ENCODE results near the gene ZNF672. TPM values are rescaled to one million over a fixed set of nuclear protein-coding genes. Genes with fewer than 3 reads are reported as not detected.
A peak's percentile ranks its signal among the peaks of the same experiment; 100 is the strongest.

The ZNF672 gene
- total and polyA plus RNA-seq, 2 of the 4 experiments (the other 2 are of a cell fraction): 6.6 to 12.6 TPM

DNA sequence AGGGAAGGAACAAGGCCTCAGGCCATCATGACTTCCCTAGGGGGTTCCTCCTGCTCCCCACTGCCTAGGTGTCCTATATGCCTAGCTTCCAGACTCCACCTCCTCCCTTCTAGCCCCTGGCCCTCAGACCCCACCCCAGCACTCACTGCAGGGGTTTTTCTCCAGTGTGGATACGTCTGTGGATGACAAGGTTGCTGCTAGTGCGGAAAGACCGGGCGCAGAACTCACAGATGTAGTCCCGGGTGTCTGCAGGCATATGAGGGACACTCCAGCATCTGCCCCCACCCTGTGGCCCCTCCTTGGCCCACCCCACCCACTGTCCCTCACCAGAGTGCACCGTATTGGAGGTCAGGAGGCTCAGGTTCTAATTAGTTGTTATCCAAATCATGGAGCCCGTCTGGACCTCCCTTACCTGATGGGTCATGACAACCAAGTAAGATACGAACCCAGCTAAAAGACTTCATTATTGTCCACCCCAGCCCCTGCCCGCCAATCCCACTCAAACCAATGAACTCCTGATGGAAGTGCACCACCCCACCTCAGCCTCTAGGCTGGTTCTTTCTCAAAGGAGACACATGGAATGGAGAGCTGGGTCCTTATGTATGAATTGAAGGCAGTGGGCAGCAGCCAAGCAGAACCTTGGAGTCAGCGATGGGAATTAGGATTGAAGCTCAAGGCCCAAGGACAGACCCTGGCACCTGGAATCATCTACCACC is 12.7 kb downstream of the ZNF672 start:
- H3K4me3 ChIP-seq (ENCODE audit: insufficient read depth, low read depth, low read length): no peak overlapping the region
- no TSS peak for BruUV-seq (replicated peaks)
- H3K79me1 ChIP-seq (ENCODE audit: low read depth in 1 of 2, low read length in 2 of 2): peaks cover 11 to 17% of the 10 kb centered on the region in 2 experiments
- H2BK20ac ChIP-seq (ENCODE audit: low read depth, low read length): no peak overlapping the region
- ChIA-PET POLR2A (ENCODE audit: unreplicated experiment) (no interaction called here), CTCF (no interaction called here)
- no CpG with 5 or more reads among the region's 10 CpGs for WGBS, 2 experiments (ENCODE audit: extremely low coverage in 2 of 2, insufficient read length in 1 of 2)
- DNase-seq: no peak
- H2BK120ac ChIP-seq (ENCODE audit: low read depth, low read length): no peak overlapping the region
- H3K27ac ChIP-seq (ENCODE audit: insufficient read depth, low read length): no peak overlapping the region
- H3K9me1 ChIP-seq (ENCODE audit: insufficient read depth, low read length): peaks cover 11% of the 10 kb centered on the region; the same call in 1 of the 2 replicates
- H2AK5ac ChIP-seq (ENCODE audit: low read depth, low read length): no peak overlapping the region
- intact Hi-C loops (cut with micrococcal nuclease): no loop called here
- peak overlapping the region; percentile 23 for H2AK9ac ChIP-seq (replicated peaks; ENCODE audit: low read depth, low read length, poor library complexity)
- H3K36me3 ChIP-seq (ENCODE audit: control insufficient read depth, insufficient read depth, low read length): peaks cover 66% of the 10 kb centered on the region
- in situ Hi-C loops (cut with MboI; ENCODE audit: low sequenced_read_pairs): no loop called here
- no peaks in the 10 kb centered on the region for H3K4me1 ChIP-seq (ENCODE audit: control insufficient read depth, insufficient read depth, low read length)
- H4K91ac ChIP-seq (ENCODE audit: insufficient read depth, low read depth, low read length): no peak overlapping the region
- H3K56ac ChIP-seq (ENCODE audit: extremely low read depth, insufficient read depth, low read length): no peak overlapping the region
- no peak overlapping the region for H3K14ac ChIP-seq (replicated peaks; ENCODE audit: low read depth, low read length)
- TF ChIP-seq MAZ (IDR thresholded peaks at IDR 0.05; ENCODE audit: borderline replicate concordance, low read depth, low read length): no peak
- no peak for TF ChIP-seq RAD21 (IDR thresholded peaks at IDR 0.05; ENCODE audit: low read length)
- no peak for TF ChIP-seq RCOR1 (IDR thresholded peaks at IDR 0.05; ENCODE audit: insufficient replicate concordance, low read length)
- TF ChIP-seq RFX5 (IDR thresholded peaks at IDR 0.05; ENCODE audit: low read depth, low read length): no peak
- no peak for TF ChIP-seq BHLHE40 (IDR thresholded peaks at IDR 0.05; ENCODE audit: low read depth, low read length)
- no peak for TF ChIP-seq NFE2L2 (IDR thresholded peaks at IDR 0.05; ENCODE audit: low read depth, low read length)
- TF ChIP-seq, protein P1, sequence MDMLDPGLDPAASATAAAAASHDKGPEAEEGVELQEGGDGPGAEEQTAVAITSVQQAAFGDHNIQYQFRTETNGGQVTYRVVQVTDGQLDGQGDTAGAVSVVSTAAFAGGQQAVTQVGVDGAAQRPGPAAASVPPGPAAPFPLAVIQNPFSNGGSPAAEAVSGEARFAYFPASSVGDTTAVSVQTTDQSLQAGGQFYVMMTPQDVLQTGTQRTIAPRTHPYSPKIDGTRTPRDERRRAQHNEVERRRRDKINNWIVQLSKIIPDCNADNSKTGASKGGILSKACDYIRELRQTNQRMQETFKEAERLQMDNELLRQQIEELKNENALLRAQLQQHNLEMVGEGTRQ (IDR thresholded peaks at IDR 0.05; ENCODE audit: low read depth, low read length): no peak
- no peak for TF ChIP-seq FOS (IDR thresholded peaks at IDR 0.05; ENCODE audit: low read depth, low read length)
- TF ChIP-seq, protein P2, sequence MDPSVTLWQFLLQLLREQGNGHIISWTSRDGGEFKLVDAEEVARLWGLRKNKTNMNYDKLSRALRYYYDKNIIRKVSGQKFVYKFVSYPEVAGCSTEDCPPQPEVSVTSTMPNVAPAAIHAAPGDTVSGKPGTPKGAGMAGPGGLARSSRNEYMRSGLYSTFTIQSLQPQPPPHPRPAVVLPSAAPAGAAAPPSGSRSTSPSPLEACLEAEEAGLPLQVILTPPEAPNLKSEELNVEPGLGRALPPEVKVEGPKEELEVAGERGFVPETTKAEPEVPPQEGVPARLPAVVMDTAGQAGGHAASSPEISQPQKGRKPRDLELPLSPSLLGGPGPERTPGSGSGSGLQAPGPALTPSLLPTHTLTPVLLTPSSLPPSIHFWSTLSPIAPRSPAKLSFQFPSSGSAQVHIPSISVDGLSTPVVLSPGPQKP (IDR thresholded peaks at IDR 0.05; ENCODE audit: borderline replicate concordance, low read depth, low read length): no peak
- TF ChIP-seq POLR2A (IDR thresholded peaks at IDR 0.05; ENCODE audit: low read depth, low read length): no peak
- TF ChIP-seq MXI1 (IDR thresholded peaks at IDR 0.05; ENCODE audit: borderline replicate concordance, low read depth, low read length): no peak
- no peak for TF ChIP-seq CHD1 (IDR thresholded peaks at IDR 0.05; ENCODE audit: low read depth, low read length)
- no peak for ATAC-seq (ENCODE audit: low read depth)
- H4K8ac ChIP-seq (ENCODE audit: low read depth in 2 of 2, low read length in 2 of 2): no peak overlapping the region
- no peak overlapping the region for H3K23ac ChIP-seq (ENCODE audit: low read depth, low read length)
- no peak overlapping the region for H3K4me2 ChIP-seq (ENCODE audit: low read depth, low read length)
- no peak overlapping the region for H4K5ac ChIP-seq (ENCODE audit: low read depth, low read length)
- H2BK5ac ChIP-seq (ENCODE audit: low read depth, low read length, poor library complexity, severe bottlenecking): no peak overlapping the region
- H3K9ac ChIP-seq (ENCODE audit: low read depth, low read length): no peak overlapping the region
- H2AFZ ChIP-seq (replicated peaks; ENCODE audit: low read length, poor library complexity): no peak overlapping the region
- H3K27me3 ChIP-seq (ENCODE audit: control insufficient read depth, insufficient read depth, low read length): no peaks in the 10 kb centered on the region
- H3K18ac ChIP-seq (ENCODE audit: low read depth, low read length): no peak overlapping the region
- H3K4ac ChIP-seq (ENCODE audit: low read depth, low read length): no peak overlapping the region
- H4K20me1 ChIP-seq (ENCODE audit: insufficient read depth, low read length): no peaks in the 10 kb centered on the region; the same call in 1 of the 2 replicates
- dilution Hi-C loops (cut with HindIII; ENCODE audit: low sequenced_read_pairs, unreplicated experiment): no loop called here
- H2BK15ac ChIP-seq (ENCODE audit: low read depth, low read length): no peak overlapping the region
- H3K9me3 ChIP-seq (ENCODE audit: control insufficient read depth, insufficient read depth, low read length): no peaks in the 10 kb centered on the region

Data from IMR-90 (cell line).